ENCODE measurements around the gene LHX6.

The LHX6 gene

DNA sequence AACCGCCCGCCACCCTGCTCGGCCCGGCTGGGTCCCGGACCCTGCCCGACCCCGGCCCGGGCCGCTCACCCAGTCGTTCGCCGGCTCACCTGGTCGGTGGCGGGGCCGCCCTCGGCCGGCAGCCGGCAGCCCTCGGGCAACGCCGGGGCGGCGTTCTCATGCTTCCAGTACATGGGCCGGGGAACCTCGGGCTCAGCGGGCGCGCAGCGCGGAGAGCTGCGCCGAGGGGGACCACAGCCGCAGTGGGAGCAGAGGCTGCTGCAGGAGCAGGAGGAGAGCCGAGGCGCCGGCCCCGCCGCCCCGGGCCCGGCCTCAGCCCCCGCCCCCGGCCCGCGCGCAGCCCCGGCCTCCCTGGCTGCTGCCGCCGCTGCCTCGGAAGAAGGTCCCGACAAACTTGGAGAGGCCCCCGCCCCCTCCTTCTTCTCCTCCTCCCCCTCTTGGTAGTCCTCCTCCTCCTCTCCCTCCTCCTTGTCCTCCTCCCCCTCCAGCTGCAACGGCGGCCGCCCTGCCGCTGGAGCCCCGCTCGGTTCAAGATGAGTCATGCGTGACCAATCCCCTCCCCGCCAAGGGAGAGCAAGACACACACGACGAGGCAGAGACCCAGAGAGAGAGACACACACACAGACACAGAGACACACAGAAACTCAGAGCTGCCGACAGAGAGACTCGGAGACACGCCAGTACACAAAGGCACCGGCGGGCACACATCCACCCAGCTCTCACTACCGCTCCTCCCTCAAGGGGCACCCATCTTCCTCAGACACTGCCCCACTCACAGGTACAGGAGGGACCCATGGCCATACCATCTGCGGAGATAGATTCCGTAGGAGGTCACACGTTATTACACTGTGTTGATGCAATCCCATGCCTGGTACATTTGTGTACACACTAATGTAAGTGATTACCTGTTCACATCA lies at the start of gene LHX6:
LHX6 (minus strand) TSS at position 390 of the 917 bp plus-strand sequence; CDS start at position 173, 217 bp downstream.
- DNase-seq (ENCODE audit: low read depth) = no peak

DNA sequence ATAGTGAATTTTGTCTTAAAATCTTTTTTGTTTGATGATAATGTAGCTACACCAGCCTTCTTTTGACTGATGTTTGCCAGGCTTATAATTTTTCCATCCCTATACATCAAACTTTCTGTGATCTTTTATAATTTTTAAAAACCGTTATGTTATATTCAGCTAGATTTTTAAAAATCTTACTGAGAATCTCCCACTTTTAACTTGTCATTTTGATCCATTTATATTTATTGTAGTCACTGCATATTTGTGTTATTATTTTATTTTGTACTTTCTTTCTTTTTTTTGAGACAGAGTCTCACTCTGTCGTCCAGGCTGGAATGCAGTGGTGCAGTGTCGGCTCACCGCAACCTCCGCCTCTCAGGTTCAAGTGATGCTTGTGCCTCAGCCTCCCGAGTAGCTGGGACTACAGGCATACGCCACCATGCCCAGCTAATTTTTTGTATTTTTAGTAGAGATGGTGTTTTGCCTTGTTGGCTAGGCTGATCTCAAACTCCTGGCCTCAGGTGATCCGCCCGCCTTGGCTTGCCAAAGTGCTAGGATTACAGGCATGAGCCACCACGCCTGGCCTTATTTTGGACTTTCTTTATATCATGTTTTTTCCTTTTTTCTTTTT lies 48.6 kb upstream of the LHX6 start:
- no peak for DNase-seq (ENCODE audit: low read depth)

DNA sequence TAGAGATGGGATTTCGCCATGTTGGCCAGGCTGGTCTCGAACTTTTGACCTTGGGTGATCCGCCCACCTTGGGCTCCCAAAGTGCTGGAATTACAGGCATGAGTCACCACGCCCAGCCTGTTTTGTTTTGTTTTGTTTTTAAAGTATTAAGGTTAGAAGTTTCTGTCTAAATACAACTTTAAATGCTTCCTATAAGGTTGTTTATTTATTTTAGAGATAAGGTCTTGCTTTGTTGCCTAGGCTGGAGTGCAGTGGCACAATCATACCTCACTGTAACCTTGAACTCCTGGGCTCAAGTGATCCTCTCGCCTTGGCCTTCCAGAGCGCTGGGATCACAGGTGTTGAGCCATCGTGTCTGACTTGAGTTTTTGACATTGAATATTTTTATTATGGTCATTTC lies 47.3 kb upstream of the LHX6 start:
- no peak for DNase-seq (ENCODE audit: low read depth)

DNA sequence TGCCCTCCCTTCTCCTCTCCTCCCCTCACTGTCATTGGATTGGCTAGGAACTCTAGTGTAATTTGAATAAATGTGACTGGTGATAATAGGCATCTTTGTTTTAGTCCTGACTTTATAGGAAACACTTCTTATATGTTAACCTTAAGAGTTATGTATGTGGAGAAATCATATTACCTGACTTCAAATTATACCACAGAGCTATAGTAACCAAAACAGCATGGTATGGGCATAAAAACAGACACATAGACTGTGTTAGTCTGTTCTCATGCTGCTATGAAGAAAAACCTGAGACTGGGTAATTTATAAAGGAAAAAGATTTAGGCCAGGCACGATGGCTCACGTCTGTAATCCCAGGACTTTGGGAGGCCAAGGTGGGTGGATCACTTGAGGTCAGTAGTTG lies 45.3 kb upstream of the LHX6 start:
- DNase-seq (ENCODE audit: low read depth) = no peak

DNA sequence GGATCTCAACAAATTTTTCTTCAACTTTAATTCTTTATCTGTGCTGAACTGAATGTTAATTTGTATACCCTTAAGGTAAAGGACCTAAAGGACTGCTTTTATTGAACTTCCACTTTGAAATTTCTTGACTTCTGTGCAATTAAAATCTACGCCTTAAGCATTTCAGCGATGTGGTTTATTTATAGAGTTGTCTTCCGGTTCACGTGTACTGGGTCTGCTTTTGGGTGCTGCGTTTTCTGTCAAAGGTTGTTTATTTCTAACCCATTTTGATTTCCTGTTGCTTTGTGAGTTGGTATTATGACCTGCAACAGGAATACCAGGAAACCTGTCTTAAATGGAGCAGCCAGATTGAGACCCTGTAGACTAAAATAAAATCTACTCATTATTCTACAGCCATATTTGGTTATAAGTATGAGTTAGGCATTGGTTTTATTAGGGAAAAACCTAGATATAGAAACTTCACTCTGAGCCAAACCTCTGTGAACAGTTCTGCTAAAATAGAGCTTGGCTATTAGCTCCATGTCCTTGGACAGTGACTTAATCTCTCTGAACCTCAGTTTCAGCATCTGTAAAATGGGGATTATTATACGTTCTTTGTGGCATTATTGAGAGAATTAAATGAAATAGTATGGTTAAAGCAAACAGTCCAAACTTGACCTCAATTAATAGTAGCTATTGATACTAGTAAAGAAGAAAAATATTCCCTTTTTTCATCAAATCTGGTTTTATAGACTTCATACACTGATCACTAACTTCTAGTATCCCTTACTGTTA lies 39.5 kb upstream of the LHX6 start:
- no peak for DNase-seq (ENCODE audit: low read depth)

DNA sequence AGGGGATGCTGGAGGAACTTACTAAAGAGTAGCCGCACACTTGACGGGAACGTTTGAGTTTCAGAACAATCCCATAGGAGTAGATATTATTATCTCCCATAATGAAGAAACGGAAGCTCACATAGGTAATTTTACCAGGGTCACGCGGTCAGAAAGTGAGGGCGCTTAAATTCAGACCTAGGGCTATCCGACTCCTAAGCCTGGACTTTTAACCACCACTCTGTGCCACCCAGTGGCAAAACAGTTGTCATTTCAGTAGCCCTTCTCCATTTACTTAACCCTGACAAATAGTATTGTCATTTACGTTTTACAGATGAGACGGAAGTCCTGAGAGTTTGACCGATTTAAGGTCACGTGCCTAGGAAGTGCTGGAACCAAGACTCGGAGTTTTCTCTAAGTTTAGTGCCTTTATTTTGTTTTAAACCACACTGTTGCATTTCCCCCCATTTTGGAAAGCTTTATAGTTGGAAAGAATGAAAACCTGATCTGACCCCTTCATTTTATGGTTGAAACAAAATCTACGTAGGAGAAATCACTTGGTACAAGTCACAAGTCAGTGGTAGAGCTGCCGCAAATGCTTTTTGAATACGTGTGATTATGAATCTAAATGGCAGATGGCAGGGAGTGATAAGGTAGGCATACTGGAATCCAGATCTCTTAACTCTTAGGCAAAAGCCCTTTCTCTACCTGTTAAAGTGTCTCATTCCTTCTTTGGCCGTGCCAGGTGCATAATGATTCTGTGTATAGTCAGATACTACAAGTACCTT lies 36.6 kb upstream of the LHX6 start:
- DNase-seq (ENCODE audit: low read depth) = peak; percentile 13

DNA sequence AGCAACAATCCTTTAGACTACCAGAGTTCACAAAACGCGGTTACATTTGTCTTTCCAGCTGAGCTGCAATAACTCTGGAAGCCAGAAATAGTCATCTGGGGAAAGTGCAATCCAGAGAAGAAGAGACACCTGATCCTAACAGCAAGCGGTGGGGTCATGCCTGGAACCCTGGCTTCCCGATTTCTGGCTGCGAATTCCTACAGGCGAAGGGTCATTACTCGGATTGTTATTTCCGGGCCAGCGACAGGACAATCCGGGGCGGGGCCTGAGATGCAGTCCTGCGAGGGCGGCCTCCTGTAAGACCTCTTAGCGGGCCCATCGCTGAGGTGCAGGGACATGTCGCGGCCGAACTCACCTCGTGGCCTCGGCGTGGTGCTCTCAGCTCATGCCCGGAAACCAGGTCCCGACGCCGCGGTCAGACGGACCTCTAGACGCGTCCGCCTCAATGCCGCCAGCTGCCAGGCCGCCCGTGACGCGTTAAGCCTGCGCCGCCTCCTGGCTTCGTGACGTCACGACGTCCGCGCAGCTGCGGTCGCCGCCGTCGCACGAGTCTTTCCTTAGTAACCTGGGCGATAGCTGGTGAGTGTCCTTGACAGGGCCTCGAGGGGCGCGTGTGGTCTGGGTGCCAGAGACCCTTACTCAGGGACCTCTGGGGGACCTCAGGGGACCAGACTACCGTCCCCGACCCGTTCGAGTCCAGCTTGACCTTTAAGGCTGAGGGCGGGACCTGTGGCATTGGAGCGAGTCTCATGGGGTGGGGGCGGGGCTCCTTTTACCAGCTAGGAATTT lies 35.8 kb upstream of the LHX6 start, which contains the start of the genes MRRF and RBM18:
MRRF (plus strand) TSS at position 523 of the 789 bp plus-strand sequence. CDS start 6,010 bp downstream, outside the sequence.
RBM18 (minus strand) TSS at position 481 of the 789 bp plus-strand sequence. CDS start 3,348 bp downstream, outside the sequence.
- DNase-seq (ENCODE audit: low read depth) = peak; percentile 77

DNA sequence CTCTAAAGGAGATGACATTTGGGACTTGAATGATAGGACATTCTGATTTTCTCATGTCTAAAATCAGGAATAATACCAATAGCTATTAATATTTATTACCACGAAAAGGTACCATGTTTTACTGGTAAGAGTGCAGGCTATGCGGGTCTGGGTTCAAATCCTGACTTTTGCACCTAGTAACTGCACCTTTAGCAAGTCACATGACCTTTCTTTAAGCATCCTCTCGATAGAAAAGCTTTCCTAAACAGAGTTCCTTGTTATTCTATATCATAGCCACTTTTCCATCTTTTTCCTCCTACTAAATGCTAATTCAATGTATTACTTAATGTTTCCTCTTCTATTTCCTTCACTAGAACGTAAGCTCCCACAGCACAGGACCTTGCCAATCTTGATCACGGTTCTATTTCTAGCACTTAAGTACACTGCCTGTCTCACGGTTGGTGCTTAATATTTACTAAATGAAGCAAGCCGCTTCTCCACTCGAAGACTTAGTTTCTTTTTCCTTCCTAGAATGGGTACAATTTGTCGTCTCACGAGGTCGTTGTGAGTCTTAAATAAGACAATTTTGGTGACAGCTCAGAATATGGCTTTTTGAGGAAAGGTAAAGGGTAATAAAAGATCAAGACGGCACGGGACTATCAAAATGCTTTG lies 35.1 kb upstream of the LHX6 start:
- no peak for DNase-seq (ENCODE audit: low read depth)

DNA sequence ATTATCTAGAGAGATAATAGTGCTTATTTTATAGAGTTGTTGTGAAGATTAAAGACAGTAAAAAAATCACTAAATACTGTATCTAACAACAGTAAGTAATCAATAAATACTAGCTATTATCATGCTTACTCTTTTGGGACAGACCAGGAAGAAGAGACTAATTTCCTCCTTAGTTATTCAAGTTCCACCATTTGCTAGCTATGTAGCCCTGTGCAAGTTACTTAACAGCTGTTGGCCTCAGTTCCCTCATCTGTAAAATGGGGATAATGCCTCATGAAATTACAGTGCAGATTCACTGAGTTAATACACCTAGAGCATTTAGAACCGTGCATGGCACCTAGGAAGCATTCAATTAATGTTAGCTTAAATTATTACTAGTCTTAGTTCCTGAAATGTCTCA lies 33.3 kb upstream of the LHX6 start:
- DNase-seq (ENCODE audit: low read depth) = no peak

DNA sequence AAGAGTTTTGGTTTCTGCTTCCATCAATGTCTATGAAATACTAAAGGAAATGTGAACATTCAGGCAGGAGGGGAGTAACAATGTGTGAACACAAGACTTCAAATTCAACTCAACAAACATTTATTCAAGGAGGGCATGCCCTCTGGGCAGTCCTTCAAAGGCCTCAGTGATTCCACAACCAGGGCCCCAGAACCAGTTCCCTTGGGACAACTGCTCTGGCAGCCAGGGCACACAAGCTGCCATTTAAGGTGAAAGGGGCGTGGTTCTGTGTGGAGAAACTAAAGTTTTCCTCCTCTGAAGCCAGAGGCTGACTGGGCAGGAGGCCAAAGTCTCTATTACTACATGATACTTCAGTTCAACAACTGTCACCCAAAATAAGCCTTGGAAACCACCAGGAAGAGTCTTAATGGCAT lies 32.7 kb upstream of the LHX6 start:
- DNase-seq (ENCODE audit: low read depth) = no peak

DNA sequence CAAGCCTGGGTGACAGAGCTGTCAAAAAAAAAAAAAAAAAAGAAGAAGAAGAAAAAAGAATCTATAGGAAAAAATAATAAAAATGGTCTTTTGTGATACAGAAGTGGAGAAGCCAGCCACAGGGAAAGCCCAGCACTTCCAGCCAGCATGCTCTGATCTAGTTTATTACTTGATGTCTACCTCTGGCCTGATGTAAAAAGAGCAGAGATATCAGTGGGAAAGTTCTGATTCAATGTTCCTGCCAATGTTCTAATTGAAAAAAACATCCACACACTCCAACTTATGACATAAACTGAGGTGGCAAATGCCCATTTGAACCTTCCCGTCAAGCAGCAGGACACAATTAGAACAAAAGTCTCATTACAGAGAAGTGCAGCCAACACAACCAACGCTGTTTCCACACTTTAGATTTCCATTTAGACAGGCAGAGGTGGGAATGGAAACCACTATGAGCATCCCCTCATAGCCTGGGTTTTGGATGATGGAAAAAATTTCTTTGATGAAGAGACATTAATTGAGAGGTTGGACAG lies 30.2 kb upstream of the LHX6 start:
- no peak for DNase-seq (ENCODE audit: low read depth)

DNA sequence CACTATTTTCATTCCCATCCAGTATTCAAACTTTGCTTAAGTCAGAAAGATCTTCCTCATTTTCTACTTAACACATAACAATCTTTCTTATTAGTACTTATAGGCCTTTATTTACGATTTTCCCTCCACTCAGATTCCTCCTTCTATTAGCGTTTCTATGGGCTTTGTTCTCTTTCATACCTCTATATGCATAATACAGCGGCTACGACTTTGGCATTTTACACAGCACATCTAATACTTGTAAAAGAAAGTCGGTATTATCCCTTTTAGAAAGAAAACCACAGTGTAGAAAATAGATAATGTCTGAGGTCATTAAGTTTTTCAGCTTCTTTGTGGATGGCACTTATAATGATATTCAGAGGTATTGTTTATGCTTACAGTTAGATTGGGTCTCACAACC lies 27.4 kb upstream of the LHX6 start:
- DNase-seq (ENCODE audit: low read depth) = no peak

DNA sequence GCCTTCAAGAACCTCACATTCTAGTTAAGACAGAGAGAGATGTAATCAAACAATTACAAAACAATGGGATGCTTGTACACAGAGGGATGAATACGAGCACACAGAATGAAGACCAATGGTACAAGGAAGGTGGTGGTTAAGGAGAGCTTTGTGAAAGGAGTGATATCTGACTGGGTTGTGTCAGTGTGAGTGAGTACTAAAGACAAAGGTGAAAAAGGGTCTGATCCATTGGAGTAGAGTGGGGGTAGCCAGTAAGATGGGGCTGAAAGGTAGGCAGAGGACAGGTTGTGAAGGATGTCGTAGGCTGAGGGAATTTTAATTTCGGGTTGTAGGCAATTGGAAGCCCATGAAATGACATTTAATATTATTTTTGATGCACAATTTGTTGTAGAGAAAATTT lies 26.0 kb upstream of the LHX6 start:
- no peak for DNase-seq (ENCODE audit: low read depth)

DNA sequence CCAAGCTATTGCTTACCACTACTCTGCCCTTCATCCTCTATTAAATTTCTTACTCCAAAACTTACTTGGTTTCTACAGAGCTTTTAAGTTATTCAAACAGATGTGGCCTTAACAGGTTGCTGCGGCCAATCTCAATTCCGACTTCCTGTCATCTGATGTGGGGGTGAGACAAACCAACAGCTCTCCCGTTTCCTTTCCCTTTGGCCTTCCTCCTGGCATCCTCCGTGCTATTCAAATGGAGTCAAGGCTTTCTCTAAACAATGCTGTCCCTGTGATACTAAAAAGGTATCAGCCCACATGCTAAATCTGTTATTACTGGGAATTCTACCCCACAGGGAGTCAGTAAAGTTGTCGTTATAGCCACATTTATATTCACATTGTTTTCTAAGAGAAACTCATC lies 24.0 kb upstream of the LHX6 start:
- no peak for DNase-seq (ENCODE audit: low read depth)

DNA sequence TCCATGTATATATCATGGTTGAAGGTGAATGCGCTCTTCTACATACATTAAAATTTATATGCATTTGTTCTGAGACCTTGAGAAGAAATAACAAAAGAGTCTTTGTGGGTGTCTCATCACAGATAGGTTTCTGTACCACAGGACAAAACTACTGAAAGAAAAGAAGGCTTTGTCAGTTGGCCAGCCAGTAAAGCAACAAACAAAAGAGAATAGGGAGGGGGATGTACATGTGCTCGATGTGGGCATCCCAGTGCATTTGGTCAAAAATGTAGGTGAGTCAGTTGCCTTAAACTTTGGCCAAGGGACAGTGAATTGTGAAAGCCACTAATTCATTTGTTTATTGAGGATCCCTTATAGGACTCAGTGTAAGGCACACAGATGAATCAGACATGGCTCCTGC lies 22.6 kb upstream of the LHX6 start:
- DNase-seq (ENCODE audit: low read depth) = no peak

DNA sequence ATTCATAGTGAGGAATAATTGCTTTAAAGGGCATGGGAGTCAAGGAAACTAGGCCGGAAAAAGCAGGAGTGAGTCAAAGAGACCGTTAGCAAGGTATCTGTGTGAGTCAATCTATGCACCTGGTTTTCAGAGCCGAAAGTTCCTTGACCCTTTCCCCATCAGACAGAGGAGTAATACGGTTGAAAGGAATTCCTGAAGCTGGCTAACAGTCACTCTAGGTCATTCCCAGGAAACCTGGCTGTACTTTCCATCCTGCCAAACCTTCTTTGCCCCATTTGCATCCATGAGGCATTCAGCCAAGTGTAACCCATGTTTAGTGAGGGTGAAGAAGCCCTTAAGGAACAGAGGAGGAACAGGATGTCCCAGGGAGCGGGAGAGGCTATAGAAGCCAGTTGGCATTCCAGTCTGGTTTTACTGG lies 19.7 kb upstream of the LHX6 start:
- no peak for DNase-seq (ENCODE audit: low read depth)

DNA sequence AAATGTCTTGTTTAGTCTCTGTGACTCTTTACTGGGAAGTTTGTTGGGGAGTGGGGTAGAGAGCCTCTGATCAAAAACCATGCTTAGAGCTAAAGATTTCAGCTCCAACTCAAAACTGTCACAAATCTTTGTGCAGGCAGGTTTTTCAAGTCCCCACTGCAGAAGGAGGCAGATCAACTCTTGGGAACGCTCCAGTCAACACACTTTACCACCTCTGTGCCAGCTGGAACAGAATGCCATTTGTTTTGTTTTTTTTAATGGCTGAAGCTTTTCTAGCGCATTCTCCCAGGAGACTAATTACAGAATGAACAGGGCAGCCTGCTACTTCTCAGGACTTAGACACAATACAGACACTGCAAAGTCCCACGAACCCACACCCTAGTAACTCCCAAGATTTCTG lies 17.9 kb upstream of the LHX6 start:
- DNase-seq (ENCODE audit: low read depth) = no peak

DNA sequence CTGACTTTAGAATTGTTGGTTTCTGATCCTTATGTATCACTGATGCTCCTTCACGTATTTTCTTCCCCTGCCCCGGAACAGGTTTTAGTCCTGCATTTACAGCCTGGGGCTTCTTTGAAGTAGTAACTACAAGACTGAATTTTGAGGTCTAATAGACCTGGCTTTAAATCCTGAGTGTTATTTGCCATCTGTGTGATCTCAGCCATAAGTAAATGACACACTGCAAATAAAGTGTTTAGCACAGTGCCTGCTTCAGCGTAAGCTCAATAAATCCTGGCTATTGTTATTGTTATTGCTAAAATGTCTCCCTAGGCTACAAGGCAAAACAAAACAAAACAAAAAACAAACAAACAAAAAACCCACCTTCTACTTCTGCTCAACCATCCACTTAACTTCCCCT lies 15.6 kb upstream of the LHX6 start:
- no peak for DNase-seq (ENCODE audit: low read depth)

DNA sequence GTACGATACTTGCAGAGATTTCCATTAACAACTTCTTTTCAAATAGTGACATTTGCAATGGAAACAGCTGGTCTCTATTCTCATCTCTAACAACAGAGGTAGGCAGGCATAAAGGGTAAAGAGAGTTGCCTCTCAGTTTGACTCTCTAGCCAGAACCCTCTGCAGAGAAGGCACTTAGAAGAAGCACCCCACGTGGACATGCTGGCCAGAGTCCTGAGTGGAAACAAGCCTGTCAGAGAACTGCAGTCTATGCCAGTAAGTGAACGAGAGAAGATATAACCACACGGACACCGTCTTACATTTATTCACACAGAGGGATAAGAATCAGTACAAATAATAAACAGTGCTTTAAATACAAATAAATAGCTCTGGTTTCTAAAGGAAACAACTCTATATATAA lies 11.0 kb upstream of the LHX6 start:
- no peak for DNase-seq (ENCODE audit: low read depth)

DNA sequence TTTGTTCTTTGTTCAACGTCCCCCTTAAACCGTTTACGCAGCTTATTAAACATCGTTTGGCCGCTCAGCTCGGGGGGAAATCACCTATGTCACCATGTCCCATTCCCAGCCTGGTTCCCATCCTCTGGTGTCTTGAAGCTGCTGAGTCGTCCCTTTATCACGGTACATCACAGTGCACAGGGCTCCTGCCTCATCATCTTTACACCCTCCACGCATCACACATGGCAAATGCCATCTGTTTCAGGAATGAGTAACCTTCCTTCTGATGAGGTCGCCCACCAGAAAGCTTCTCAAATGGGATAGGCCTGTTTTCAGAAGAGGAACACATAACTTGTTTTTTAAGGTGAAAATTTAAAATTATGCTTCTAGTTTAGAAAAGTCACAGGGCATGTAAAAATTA lies 7.9 kb upstream of the LHX6 start:
- no peak for DNase-seq (ENCODE audit: low read depth)
